Endothelial cell (in vitro differentiated cells): ENCODE results near the gene EIF4ENIF1. TPM values are rescaled to one million over a fixed set of nuclear protein-coding genes. Genes with fewer than 3 reads are reported as not detected.

Experiments
- DNase-seq: peaks from one replicate; pipeline ENCODE4 v3.0.0; 2021; ENCODE audit warnings: low spot score
- H3K27ac Mint-ChIP-seq: one replicate; pipeline ENCODE4 v1.8.0; 2021; ENCODE audit warnings: mixed read lengths, inconsistent platforms; ENCODE audit not compliant: unreplicated experiment
- H3K27me3 Mint-ChIP-seq: one replicate; pipeline ENCODE4 v1.8.0; 2021; ENCODE audit warnings: mild to moderate bottlenecking, moderate library complexity, mixed read lengths, inconsistent platforms; ENCODE audit not compliant: unreplicated experiment
- H3K36me3 Mint-ChIP-seq: one replicate; pipeline ENCODE4 v1.8.0; 2021; ENCODE audit warnings: mild to moderate bottlenecking, low read depth, mixed read lengths, inconsistent platforms; ENCODE audit not compliant: unreplicated experiment
- H3K4me1 Mint-ChIP-seq: one replicate; pipeline ENCODE4 v1.8.0; 2021; ENCODE audit warnings: mild to moderate bottlenecking, mixed read lengths, inconsistent platforms; ENCODE audit not compliant: unreplicated experiment
- H3K4me3 Mint-ChIP-seq: one replicate; pipeline ENCODE4 v1.8.0; 2021; ENCODE audit warnings: mild to moderate bottlenecking, mixed read lengths, inconsistent platforms; ENCODE audit not compliant: unreplicated experiment
- H3K9me3 Mint-ChIP-seq: one replicate; pipeline ENCODE4 v1.8.0; 2021; ENCODE audit warnings: mixed read lengths, inconsistent platforms; ENCODE audit not compliant: unreplicated experiment
- total RNA-seq: library from RNA; stranded (reverse); fragmentation: NEBNext Ultra II Directional; extraction: Animal tissue kit (Norgen Biotek cat#: 25700); gene quantifications from one replicate; pipeline ENCODE4 v1.2.1, GENCODE V29; 2021; ENCODE audit not compliant: unreplicated experiment
- TF ChIP-seq, protein P1 (sequence below): fragments of 200-600 bp; sonication (generic); IDR thresholded peaks from one replicate; pipeline ENCODE4 v1.5.0; 2021; ENCODE audit warnings: antibody characterized with exemption; ENCODE audit not compliant: unreplicated experiment

Gene EIF4ENIF1
- total RNA-seq, 1 donor from 2014 or later, result 35.7 TPM

DNA sequence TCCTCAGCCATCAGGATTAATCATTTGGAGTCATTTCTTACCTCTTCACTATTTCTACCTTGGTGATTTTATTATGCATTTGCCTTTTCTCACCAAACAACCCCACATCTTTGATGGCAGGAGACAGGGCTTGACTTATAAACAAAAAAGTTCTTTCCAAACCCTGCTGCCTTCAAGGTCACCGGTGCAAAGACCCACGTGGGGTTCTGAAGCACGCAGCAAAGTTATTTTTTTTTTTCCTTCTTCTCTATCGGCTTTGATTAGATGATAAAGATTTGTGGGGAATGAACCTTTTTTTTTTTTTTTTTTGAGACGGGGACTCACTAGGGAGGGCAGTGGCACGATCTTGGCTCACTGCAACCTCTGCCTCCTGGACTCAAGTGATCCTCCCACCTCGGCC is 46.1 kb downstream of the EIF4ENIF1 start:
- no peak overlapping the region for H3K4me3 Mint-ChIP-seq
- DNase-seq, result no peak
- H3K27me3 Mint-ChIP-seq, result no peaks in the 10 kb centered on the region
- TF ChIP-seq, protein P1, sequence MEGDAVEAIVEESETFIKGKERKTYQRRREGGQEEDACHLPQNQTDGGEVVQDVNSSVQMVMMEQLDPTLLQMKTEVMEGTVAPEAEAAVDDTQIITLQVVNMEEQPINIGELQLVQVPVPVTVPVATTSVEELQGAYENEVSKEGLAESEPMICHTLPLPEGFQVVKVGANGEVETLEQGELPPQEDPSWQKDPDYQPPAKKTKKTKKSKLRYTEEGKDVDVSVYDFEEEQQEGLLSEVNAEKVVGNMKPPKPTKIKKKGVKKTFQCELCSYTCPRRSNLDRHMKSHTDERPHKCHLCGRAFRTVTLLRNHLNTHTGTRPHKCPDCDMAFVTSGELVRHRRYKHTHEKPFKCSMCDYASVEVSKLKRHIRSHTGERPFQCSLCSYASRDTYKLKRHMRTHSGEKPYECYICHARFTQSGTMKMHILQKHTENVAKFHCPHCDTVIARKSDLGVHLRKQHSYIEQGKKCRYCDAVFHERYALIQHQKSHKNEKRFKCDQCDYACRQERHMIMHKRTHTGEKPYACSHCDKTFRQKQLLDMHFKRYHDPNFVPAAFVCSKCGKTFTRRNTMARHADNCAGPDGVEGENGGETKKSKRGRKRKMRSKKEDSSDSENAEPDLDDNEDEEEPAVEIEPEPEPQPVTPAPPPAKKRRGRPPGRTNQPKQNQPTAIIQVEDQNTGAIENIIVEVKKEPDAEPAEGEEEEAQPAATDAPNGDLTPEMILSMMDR, result no peak
- peaks cover 50% of the 10 kb centered on the region for H3K36me3 Mint-ChIP-seq
- no peak overlapping the region for H3K27ac Mint-ChIP-seq
- no peaks in the 10 kb centered on the region for H3K9me3 Mint-ChIP-seq
- H3K4me1 Mint-ChIP-seq, result no peaks in the 10 kb centered on the region

DNA sequence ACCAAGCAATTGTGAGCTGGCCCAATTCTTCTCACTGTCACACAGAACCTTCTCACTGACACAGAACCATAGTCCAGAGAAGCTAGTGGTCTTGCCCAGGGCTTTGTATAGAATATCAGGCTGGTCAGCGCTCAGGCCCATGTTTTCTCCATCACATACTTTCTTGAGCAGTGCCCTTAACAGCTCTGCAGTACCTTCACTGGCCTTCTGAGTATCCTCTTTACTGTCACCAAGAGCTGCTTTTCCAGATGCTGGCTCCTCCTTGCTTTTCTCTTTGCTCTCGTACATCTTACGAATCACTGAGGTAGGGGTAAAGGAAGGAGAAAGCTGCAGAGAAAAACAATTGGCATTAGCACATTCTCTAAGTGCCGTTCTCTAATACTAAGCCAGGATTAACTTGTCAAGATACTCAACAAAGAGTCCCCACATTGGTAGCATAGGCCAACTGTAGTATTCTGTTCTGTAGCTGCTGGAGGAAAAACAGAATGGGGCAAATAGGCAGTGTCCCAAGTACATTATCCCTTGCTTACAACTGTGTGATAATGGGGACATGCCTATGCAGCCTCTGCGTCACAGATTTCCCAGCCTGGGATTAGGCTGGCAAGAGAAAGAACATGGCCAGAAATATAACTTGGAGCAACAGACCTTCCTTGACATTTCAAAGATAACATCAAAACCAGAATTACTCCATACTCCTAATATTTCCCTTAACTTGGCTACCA is 46.7 kb downstream of the EIF4ENIF1 start:
- TF ChIP-seq, protein P1, result no peak
- Mint-ChIP-seq H3K36me3 (peaks cover 45% of the 10 kb centered on the region), H3K27ac (no peak overlapping the region), H3K27me3 (no peaks in the 10 kb centered on the region), H3K4me1 (peaks cover 4% of the 10 kb centered on the region), H3K9me3 (no peaks in the 10 kb centered on the region), H3K4me3 (no peak overlapping the region)
- DNase-seq, result no peak

DNA sequence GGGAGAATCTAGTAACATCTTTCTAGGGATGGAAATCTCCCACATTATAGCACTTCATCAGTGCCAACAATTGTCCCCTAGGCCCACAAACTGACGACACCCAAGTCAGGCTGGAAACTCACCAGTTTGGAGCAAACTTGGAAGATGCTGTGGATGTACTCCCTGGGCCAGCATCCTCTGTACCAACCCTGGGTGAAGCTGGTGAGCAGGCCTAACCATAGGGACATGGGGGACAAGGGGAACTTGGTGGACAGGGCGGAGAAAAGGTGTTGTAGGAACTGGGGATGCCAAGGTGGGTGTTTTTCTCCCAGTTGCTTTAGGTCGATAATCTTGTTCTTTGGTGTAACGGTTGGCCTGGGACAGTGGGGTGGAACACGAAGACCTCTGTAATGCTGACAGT is 48.0 kb downstream of the EIF4ENIF1 start:
- Mint-ChIP-seq H3K4me1 (peaks cover 16% of the 10 kb centered on the region), H3K27ac (no peak overlapping the region), H3K27me3 (no peaks in the 10 kb centered on the region), H3K4me3 (no peak overlapping the region), H3K9me3 (no peaks in the 10 kb centered on the region), H3K36me3 (peaks cover 49% of the 10 kb centered on the region)
- TF ChIP-seq, protein P1, result no peak
- DNase-seq, result no peak

DNA sequence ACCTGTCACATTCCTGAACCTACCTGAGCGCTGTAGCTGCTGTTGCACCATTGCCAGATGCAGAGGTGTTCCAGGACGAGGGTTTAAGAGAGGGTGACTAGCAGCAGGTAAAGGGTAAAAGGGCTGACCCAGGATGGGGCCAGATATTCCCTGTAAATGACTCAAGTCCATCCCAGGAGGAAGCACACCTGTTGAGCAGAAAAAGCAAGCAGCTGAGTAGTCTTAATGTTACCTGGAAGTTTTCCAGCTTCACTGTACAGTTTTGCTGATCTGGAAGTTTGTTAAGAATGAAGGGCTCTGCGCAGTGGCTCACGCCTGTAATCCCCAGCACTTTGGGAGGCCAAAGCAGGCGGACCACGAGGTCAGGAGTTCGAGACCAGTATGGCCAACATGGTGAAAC is 49.0 kb downstream of the EIF4ENIF1 start:
- Mint-ChIP-seq H3K27ac (no peak overlapping the region), H3K4me3 (no peak overlapping the region), H3K36me3 (peaks cover 48% of the 10 kb centered on the region), H3K27me3 (peaks cover under 1% of the 10 kb centered on the region), H3K9me3 (no peaks in the 10 kb centered on the region), H3K4me1 (peaks cover 20% of the 10 kb centered on the region)
- TF ChIP-seq, protein P1, result no peak
- no peak for DNase-seq

DNA sequence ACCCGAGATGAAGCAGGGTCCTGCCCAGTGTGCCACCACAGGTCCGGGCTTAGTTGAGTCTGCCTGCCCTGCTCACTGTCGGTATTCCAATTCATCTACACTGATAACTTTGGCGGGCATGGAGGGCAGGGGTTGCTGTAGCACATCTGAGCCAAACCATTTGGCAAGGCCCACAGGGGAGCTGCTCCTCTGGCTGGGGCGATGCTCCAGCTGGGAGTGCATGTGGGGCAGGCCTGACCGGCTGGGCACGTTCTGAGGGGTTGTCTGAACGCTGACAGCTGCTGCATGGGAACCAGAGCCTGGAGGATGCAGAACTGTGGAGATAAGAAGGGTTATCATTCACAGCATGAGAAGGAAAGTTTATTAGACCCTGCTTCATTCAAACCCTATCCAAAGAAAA is 49.8 kb downstream of the EIF4ENIF1 start:
- Mint-ChIP-seq H3K9me3 (no peaks in the 10 kb centered on the region), H3K27me3 (peaks cover 2% of the 10 kb centered on the region), H3K4me1 (peaks cover 22% of the 10 kb centered on the region), H3K27ac (no peak overlapping the region), H3K36me3 (peaks cover 47% of the 10 kb centered on the region), H3K4me3 (no peak overlapping the region)
- TF ChIP-seq, protein P1, result no peak
- no peak for DNase-seq
